GM12878 (cell line): ENCODE results near the gene NUDT7. TPM values are rescaled to one million over a fixed set of nuclear protein-coding genes. Genes with fewer than 3 reads are reported as not detected.

ENCODE experiments used
- ATAC-seq: fragments of 200-7000 bp; cut with Tn5 transposase; 3 replicates; pipeline ENCODE4 v1.9.1; 2020; ENCODE audit warnings: mild to moderate bottlenecking, moderate library complexity
- BruUV-seq: library from RNA; stranded (reverse); fragments of 400-500 nt; replicated peaks from 2 replicates; lab custom pipeline; 2021; lab: Mats Ljungman, UMichigan
- CTCF ChIA-PET: fragments of 300-600 bp; sonication (Branson Sonifier 250); formaldehyde crosslinking; extraction: SDS; loops from one replicate; lab custom pipeline; 2021; ENCODE audit warnings: inconsistent platforms; lab: Yijun Ruan, JAX
- POLR2A ChIA-PET: fragments of 350-600 bp; formaldehyde crosslinking; extraction: SDS; loops from one replicate; lab custom pipeline; 2021; ENCODE audit warnings: inconsistent platforms; lab: Charles Lee
- RAD21 ChIA-PET: fragments of 300-600 bp; sonication (Branson Sonifier 250); formaldehyde crosslinking; loops from one replicate; lab custom pipeline; 2023; ENCODE audit warnings: antibody characterized with exemption; ENCODE audit not compliant: unreplicated experiment; lab: Charles Lee
- SMC1A ChIA-PET: fragments of 300-600 bp; sonication (Branson Sonifier 250); formaldehyde crosslinking; loops from one replicate; lab custom pipeline; 2023; ENCODE audit not compliant: unreplicated experiment, uncharacterized antibody; lab: Charles Lee
- DNase-seq: peaks from one replicate; pipeline ENCODE4 v3.0.0-alpha.2; 2011; ENCODE audit warnings: low read depth, low spot score
- FAIRE-seq: peaks from 3 replicates; lab custom pipeline; 2011; peaks lifted over from hg19 to GRCh38; lab: Jason Lieb, UNC
- H2AFZ ChIP-seq: 2 replicates; pipeline ENCODE4 v1.6.0; 2011; ENCODE audit warnings: low read depth, low read length, control low read depth; ENCODE audit not compliant: control insufficient read depth
- H3K27ac ChIP-seq: 2 replicates; pipeline ENCODE4 v1.5.1; 2011; ENCODE audit warnings: control low read depth; ENCODE audit not compliant: control insufficient read depth, insufficient read depth
- H3K27me3 ChIP-seq, 2 experiments: replicated peaks in 1 of 2; 2 replicates each; pipeline versions ENCODE4 v1.6.0 to v1.6.1; 2011; ENCODE audit warnings: low read length in 1 of 2; ENCODE audit not compliant: control insufficient read depth in 2 of 2, insufficient read depth in 2 of 2
- H3K36me3 ChIP-seq, 2 experiments: 2 replicates each; pipeline ENCODE4 v1.5.1; 2011; ENCODE audit warnings: low read length in 1 of 2; ENCODE audit not compliant: control insufficient read depth in 2 of 2, insufficient read depth in 2 of 2
- H3K4me1 ChIP-seq: 2 replicates; pipeline ENCODE4 v1.6.1; 2011; ENCODE audit warnings: mild to moderate bottlenecking, low read length, moderate library complexity, mixed read lengths; ENCODE audit not compliant: control insufficient read depth, insufficient read depth
- H3K4me2 ChIP-seq: 2 replicates; pipeline ENCODE4 v1.6.0; 2011; ENCODE audit warnings: control low read depth; ENCODE audit not compliant: control insufficient read depth, insufficient read depth
- H3K4me3 ChIP-seq: fragments of 200-600 bp; sonication (generic); 2 replicates; pipeline ENCODE4 v1.5.1; 2016
- H3K79me2 ChIP-seq: 2 replicates; pipeline ENCODE4 v1.6.0; 2011; ENCODE audit warnings: low read length; ENCODE audit not compliant: control insufficient read depth, insufficient read depth
- H3K9ac ChIP-seq: 2 replicates; pipeline ENCODE4 v1.8.0; 2011; ENCODE audit warnings: low read length, control low read depth, mixed read lengths; ENCODE audit not compliant: control insufficient read depth, insufficient read depth
- H3K9me3 ChIP-seq: replicated peaks from 3 replicates; pipeline ENCODE4 v1.5.1; 2011; ENCODE audit warnings: mild to moderate bottlenecking, low read length; ENCODE audit not compliant: control insufficient read depth, insufficient read depth
- H4K20me1 ChIP-seq: 2 replicates; pipeline ENCODE4 v1.6.0; 2011; ENCODE audit not compliant: control insufficient read depth, insufficient read depth
- CEBPB ChIP-seq, 2 experiments: fragments of 150-350 bp in 1 of 2; IDR thresholded peaks; 2 replicates each; pipeline ENCODE4 v1.6.1; 2012 to 2014; ENCODE audit warnings: low read depth in 2 of 2, low read length in 2 of 2, borderline replicate concordance in 1 of 2, inconsistent platforms in 1 of 2
- DPF2 ChIP-seq: fragments of 450-650 bp; IDR thresholded peaks from 2 replicates; pipeline ENCODE4 v1.6.1; 2017; ENCODE audit warnings: mild to moderate bottlenecking
- E2F4 ChIP-seq: IDR thresholded peaks from 2 replicates; pipeline ENCODE4 v1.6.1; 2012; ENCODE audit warnings: low read depth, low read length, improper control_type of control experiment
- IRF4 ChIP-seq: IDR thresholded peaks from 2 replicates; pipeline ENCODE4 v1.6.1; 2011; ENCODE audit warnings: low read depth, low read length
- JUNB ChIP-seq: IDR thresholded peaks from 2 replicates; pipeline ENCODE4 v1.6.1; 2016; ENCODE audit warnings: antibody characterized with exemption, mild to moderate bottlenecking
- MTA3 ChIP-seq: IDR thresholded peaks from 2 replicates; pipeline ENCODE4 v1.6.1; 2012; ENCODE audit warnings: low read length, inconsistent platforms, borderline replicate concordance
- POLR2AphosphoS2 ChIP-seq: IDR thresholded peaks from 2 replicates; pipeline ENCODE4 v1.6.1; 2011; ENCODE audit warnings: low read depth, mild to moderate bottlenecking, low read length, improper control_type of control experiment, moderate library complexity
- RELA ChIP-seq: fragments of 450-650 bp; IDR thresholded peaks from 2 replicates; pipeline ENCODE4 v1.8.0; 2014; ENCODE audit warnings: borderline replicate concordance; ENCODE audit not compliant: partially characterized antibody
- SRF ChIP-seq, 2 experiments: IDR thresholded peaks; 2 replicates each; pipeline ENCODE4 v1.6.1; 2011; ENCODE audit warnings: low read depth in 2 of 2, low read length in 2 of 2, mild to moderate bottlenecking in 1 of 2, moderate library complexity in 1 of 2
- TCF12 ChIP-seq: IDR thresholded peaks from 2 replicates; pipeline ENCODE4 v1.6.1; 2011; ENCODE audit warnings: low read depth, mild to moderate bottlenecking, low read length
- ZBED1 ChIP-seq: IDR thresholded peaks from 2 replicates; pipeline ENCODE4 v1.6.1; 2016; ENCODE audit warnings: borderline replicate concordance
- ZNF687 ChIP-seq: fragments of 450-650 bp; IDR thresholded peaks from 2 replicates; pipeline ENCODE4 v1.6.1; 2017; ENCODE audit warnings: mild to moderate bottlenecking, moderate library complexity
- WGBS: methylation state at CpG from one replicate; pipeline ENCODE4 v1.1.6; 2016; ENCODE audit warnings: low lambda C conversion rate; ENCODE audit not compliant: insufficient replicate concordance, insufficient coverage; ENCODE audit errors: missing lambda C conversion rate; 5-methylcytosine and 5-hydroxymethylcytosine counted together
- in situ Hi-C: fragments of 300-500 bp; cut with MboI; formaldehyde crosslinking; loops from 9 replicates; pipeline ENCODE4 v1.14.3; 2018; ENCODE audit warnings: mixed read lengths
- intact Hi-C: fragments of 100-400 bp; cut with micrococcal nuclease; formaldehyde crosslinking; loops from one replicate; pipeline ENCODE4 v1.14.2; 2022; ENCODE audit not compliant: unreplicated experiment
- polyA plus RNA-seq, 11 experiments: library from polyadenylated mRNA; depleted of rRNA in 4 of 11; unstranded in 6 of 11; stranded (reverse) in 5 of 11; fragments of >200 nt; fragmentation: Nextera tagmentation in 4 of 11; fragmentation: Illumina TruSeq in 1 of 11; extraction: Ambion mirVana in 4 of 11; extraction: Trizol in 1 of 11; gene quantifications; 1 replicate in 1 of 11; 2 replicates in 10 of 11; pipeline versions ENCODE4 v1.2.1 to v1.2.3, GENCODE V29; 2011 to 2016; ENCODE audit warnings: inconsistent platforms in 2 of 11, missing spikeins in 2 of 11, low read depth in 1 of 11
- total RNA-seq, 4 experiments: library from RNA; depleted of rRNA in 3 of 4; stranded (reverse); fragments of >200 nt in 3 of 4; fragmentation: Illumina TruSeq in 1 of 4; extraction: Trizol in 1 of 4; gene quantifications; 2 replicates each; pipeline versions ENCODE4 v1.2.1 to v1.2.3, GENCODE V29; 2013 to 2021

The NUDT7 gene
- total and polyA plus RNA-seq, 10 of the 15 experiments (the other 5 are each of a cell fraction or from before 2014, with no cell fraction given), result 2.8 to 14.3 (median 5.2) TPM

GRCh38 chr16:77700846-77701245 lies 21.5 kb upstream of the NUDT7 start:
- ChIA-PET SMC1A (no interaction called here), POLR2A (no interaction called here), RAD21 (no interaction called here), CTCF (no interaction called here)
- no peaks in the 10 kb centered on the region for H3K9me3 ChIP-seq
- H4K20me1 ChIP-seq, result no peaks in the 10 kb centered on the region
- H3K4me2 ChIP-seq, result no peak overlapping the region
- no peak for ATAC-seq
- BruUV-seq, result no TSS peak
- no peaks in the 10 kb centered on the region for H3K4me1 ChIP-seq
- no peaks in the 10 kb centered on the region; a peak in 1 of 4 replicates for H3K27me3 ChIP-seq
- H3K27ac ChIP-seq, result no peak overlapping the region
- no peak for FAIRE-seq
- intact Hi-C loops (no loop called here), in situ Hi-C loops (no loop called here)
- H3K36me3 ChIP-seq, result no peaks in the 10 kb centered on the region
- no peak for DNase-seq
- WGBS, result 92% methylated on average over 1 of the region's 1 CpG
- TF ChIP-seq SRF (IDR thresholded peaks at IDR 0.05; ENCODE audit: low read depth in 2 of 2, low read length in 2 of 2) (no peak), RELA (no peak), POLR2AphosphoS2 (no peak), ZBED1 (no peak), CEBPB (IDR thresholded peaks at IDR 0.05; ENCODE audit: borderline replicate concordance in 1 of 2, low read depth in 2 of 2, low read length in 2 of 2) (no peak), MTA3 (no peak), JUNB (no peak), ZNF687 (no peak), IRF4 (no peak), DPF2 (no peak), TCF12 (no peak), E2F4 (no peak)
- no peak overlapping the region for H3K9ac ChIP-seq
- no peak overlapping the region for H3K4me3 ChIP-seq
- no peaks in the 10 kb centered on the region for H3K79me2 ChIP-seq
- H2AFZ ChIP-seq, result no peak overlapping the region
